ENCODE data around the gene RTP3.

DNA sequence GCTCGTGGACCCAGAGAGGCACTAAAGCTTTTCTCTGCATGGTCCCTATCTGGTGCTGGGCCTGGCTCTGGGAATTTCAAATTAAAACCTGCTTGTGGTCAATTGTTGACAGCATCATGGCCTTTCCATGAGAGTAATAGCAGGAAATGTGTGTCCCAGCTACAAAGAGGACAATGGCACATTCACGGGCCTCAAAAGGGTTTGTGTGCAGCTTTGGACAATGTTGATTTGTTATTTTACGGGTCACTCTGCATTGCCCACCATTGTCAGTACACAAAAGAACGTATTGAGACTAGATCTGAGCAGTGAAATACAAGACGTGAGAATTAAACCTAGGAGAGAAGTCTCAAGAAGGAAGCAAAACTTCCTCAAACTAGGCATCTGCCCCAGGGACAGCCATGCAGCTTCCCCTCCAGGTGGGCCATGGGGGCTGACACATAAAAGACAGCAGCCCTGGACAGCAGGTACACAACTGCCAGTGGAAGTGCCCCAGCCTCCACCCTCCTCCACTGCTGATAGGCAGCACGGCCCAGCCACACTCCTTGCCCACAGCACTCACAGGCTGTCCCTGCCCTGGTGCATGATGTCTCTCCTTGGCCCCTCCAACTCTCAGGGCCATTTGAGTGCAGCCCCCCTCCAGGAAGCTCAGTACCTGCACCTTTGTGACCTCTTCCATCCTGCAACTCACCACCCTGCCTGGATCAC, 17.1 kb upstream of the RTP3 start:
- TF ChIP-seq, protein P1, sequence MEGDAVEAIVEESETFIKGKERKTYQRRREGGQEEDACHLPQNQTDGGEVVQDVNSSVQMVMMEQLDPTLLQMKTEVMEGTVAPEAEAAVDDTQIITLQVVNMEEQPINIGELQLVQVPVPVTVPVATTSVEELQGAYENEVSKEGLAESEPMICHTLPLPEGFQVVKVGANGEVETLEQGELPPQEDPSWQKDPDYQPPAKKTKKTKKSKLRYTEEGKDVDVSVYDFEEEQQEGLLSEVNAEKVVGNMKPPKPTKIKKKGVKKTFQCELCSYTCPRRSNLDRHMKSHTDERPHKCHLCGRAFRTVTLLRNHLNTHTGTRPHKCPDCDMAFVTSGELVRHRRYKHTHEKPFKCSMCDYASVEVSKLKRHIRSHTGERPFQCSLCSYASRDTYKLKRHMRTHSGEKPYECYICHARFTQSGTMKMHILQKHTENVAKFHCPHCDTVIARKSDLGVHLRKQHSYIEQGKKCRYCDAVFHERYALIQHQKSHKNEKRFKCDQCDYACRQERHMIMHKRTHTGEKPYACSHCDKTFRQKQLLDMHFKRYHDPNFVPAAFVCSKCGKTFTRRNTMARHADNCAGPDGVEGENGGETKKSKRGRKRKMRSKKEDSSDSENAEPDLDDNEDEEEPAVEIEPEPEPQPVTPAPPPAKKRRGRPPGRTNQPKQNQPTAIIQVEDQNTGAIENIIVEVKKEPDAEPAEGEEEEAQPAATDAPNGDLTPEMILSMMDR (IDR thresholded peaks at IDR 0.05 in 8 of 11, conservative IDR thresholded peaks at IDR 0.05 in 3 of 11), result no peak
- TF ChIP-seq POLR2A (IDR thresholded peaks at IDR 0.05) (no peak), POLR2AphosphoS5 (IDR thresholded peaks at IDR 0.05) (no peak)

Data from spleen (tissue), 7 donors.